HL-60 (cell line): ENCODE measurements around the gene CCDC88A.
"Not testable (repeated sequence)": the region's sequence is repeated elsewhere in the genome, so short reads cannot be mapped to it uniquely, and the experiment has no call there.

Source experiments
- GABPA ChIP-seq: IDR thresholded peaks from 2 replicates; pipeline ENCODE4 v1.6.1; 2012; ENCODE audit warnings: low read depth
- POLR2AphosphoS5 ChIP-seq: IDR thresholded peaks from 2 replicates; pipeline ENCODE4 v1.6.1; 2012; ENCODE audit warnings: low read depth
- TF ChIP-seq, protein P1 (sequence below): IDR thresholded peaks from one replicate; pipeline ENCODE4 v1.5.1; 2011; ENCODE audit warnings: low read length, control low read depth, inconsistent platforms; ENCODE audit not compliant: insufficient read depth

DNA sequence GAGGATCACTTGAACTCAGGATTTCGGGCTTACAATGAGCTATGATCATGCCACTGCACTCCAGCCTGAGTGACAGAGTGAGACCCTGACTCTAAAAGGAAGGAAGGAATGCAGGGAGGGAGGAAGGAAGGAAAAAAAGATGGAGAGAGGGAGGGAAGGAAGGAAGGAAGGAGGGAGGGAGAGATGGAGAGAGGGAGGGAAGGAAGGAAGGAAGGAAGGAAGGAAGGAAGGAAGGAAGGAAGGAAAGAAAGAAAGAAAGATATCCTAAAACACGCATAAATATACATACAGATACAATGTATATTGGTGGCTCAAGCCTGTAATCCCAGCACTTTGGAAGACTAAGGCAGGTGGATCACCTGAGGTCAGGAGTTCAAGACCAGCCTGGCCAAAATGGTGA, 145.3 kb downstream of the CCDC88A start:
- TF ChIP-seq, protein P1, sequence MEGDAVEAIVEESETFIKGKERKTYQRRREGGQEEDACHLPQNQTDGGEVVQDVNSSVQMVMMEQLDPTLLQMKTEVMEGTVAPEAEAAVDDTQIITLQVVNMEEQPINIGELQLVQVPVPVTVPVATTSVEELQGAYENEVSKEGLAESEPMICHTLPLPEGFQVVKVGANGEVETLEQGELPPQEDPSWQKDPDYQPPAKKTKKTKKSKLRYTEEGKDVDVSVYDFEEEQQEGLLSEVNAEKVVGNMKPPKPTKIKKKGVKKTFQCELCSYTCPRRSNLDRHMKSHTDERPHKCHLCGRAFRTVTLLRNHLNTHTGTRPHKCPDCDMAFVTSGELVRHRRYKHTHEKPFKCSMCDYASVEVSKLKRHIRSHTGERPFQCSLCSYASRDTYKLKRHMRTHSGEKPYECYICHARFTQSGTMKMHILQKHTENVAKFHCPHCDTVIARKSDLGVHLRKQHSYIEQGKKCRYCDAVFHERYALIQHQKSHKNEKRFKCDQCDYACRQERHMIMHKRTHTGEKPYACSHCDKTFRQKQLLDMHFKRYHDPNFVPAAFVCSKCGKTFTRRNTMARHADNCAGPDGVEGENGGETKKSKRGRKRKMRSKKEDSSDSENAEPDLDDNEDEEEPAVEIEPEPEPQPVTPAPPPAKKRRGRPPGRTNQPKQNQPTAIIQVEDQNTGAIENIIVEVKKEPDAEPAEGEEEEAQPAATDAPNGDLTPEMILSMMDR = not testable (repeated sequence)
- TF ChIP-seq POLR2AphosphoS5, GABPA: not testable (repeated sequence)
